HCT116 (cell line): ENCODE measurements around the gene OIT3. TPM values are rescaled to one million over a fixed set of nuclear protein-coding genes. Genes with fewer than 3 reads are reported as not detected.

ENCODE experiments used
- ATAC-seq: fragments of 200-7000 bp; cut with Tn5 transposase; 2 replicates; pipeline ENCODE4 v1.9.1; 2020; ENCODE audit warnings: mild to moderate bottlenecking, moderate library complexity
- BruUV-seq: library from RNA; stranded (reverse); fragments of 400-500 nt; replicated peaks from 2 replicates; lab custom pipeline; 2021; lab: Mats Ljungman, UMichigan
- CTCF ChIA-PET: fragments of 300-600 bp; sonication (Branson Sonifier 250); formaldehyde crosslinking; loops from one replicate; lab custom pipeline; 2021; ENCODE audit warnings: antibody characterized with exemption; lab: Charles Lee
- POLR2A ChIA-PET: fragments of 300-600, 350-600 bp; sonication (Branson Sonifier 250); formaldehyde crosslinking; loops from one replicate; lab custom pipeline; 2021; ENCODE audit warnings: antibody characterized with exemption; lab: Charles Lee
- RAD21 ChIA-PET, 2 experiments: fragments of 300-600 bp; sonication (Branson Sonifier 250); formaldehyde crosslinking; loops; one replicate each; lab custom pipeline; 2023; ENCODE audit warnings: low total read pairs in 2 of 2; ENCODE audit not compliant: uncharacterized antibody in 2 of 2, unreplicated experiment in 2 of 2, low non-redundant PET in 1 of 2; lab: Charles Lee
- DNase-seq: peaks from one replicate; pipeline ENCODE4 v3.0.0-alpha.2; 2010; ENCODE audit warnings: low read depth, low spot score
- H2AFZ ChIP-seq: fragments of 200-600 bp; shearing (Covaris generic), sonication (generic); 2 replicates; pipeline ENCODE4 v1.6.1; 2017; ENCODE audit warnings: low read depth, mixed run types, mixed read lengths, antibody characterized with exemption, low read length; ENCODE audit not compliant: poor library complexity, severe bottlenecking
- H3K27ac ChIP-seq: 2 replicates; pipeline ENCODE4 v1.5.1; 2012; ENCODE audit warnings: low read depth, low read length
- H3K27me3 ChIP-seq: fragments of 200-600 bp; sonication (generic); 2 replicates; pipeline ENCODE4 v1.6.1; 2016; ENCODE audit warnings: mixed run types, low read length, mixed read lengths; ENCODE audit not compliant: insufficient read depth
- H3K36me3 ChIP-seq, 2 experiments: fragments of 200-500 bp in 1 of 2; fragments of 200-600 bp in 1 of 2; sonication (Bioruptor generic) in 1 of 2; sonication (generic) in 1 of 2; 2 replicates each; pipeline versions ENCODE4 v1.5.1 to v1.6.1; 2014 to 2016; ENCODE audit warnings: low read length in 2 of 2, inconsistent platforms in 1 of 2, mixed read lengths in 1 of 2, mixed run types in 1 of 2; ENCODE audit not compliant: insufficient read depth in 2 of 2, control insufficient read depth in 1 of 2
- H3K4me1 ChIP-seq, 2 experiments: fragments of 200-600 bp in 1 of 2; sonication (generic) in 1 of 2; 2 replicates each; pipeline versions ENCODE4 v1.5.1 to v1.6.1; 2012 to 2017; ENCODE audit warnings: low read length in 2 of 2, inconsistent platforms in 1 of 2, mild to moderate bottlenecking in 1 of 2, mixed read lengths in 1 of 2, mixed run types in 1 of 2, moderate library complexity in 1 of 2; ENCODE audit not compliant: insufficient read depth in 2 of 2, control insufficient read depth in 1 of 2
- H3K4me2 ChIP-seq: fragments of 200-600 bp; sonication (generic); 2 replicates; pipeline ENCODE4 v1.6.1; 2017; ENCODE audit warnings: mixed run types, low read length, mixed read lengths
- H3K4me3 ChIP-seq, 2 experiments: fragments of 200-600 bp in 1 of 2; sonication (generic) in 1 of 2; replicated peaks in 1 of 2; 2 replicates each; pipeline ENCODE4 v1.5.1; 2011 to 2016; ENCODE audit warnings: low read length in 2 of 2, control low read depth in 1 of 2, low read depth in 1 of 2, mild to moderate bottlenecking in 1 of 2, mixed read lengths in 1 of 2, mixed run types in 1 of 2
- H3K79me2 ChIP-seq: fragments of 200-600 bp; sonication (generic); 2 replicates; pipeline ENCODE4 v1.6.1; 2017; ENCODE audit warnings: mild to moderate bottlenecking, mixed run types, low read length, moderate library complexity, mixed read lengths; ENCODE audit not compliant: insufficient read depth
- H3K9ac ChIP-seq: fragments of 200-600 bp; sonication (generic); 2 replicates; pipeline ENCODE4 v1.6.1; 2016; ENCODE audit warnings: low read length, mixed read lengths
- H3K9me2 ChIP-seq: fragments of 200-600 bp; sonication (generic), shearing (Covaris generic); 2 replicates; pipeline ENCODE4 v1.6.1; 2017; ENCODE audit warnings: mixed run types, mild to moderate bottlenecking, moderate library complexity; ENCODE audit not compliant: insufficient read depth
- H3K9me3 ChIP-seq, 2 experiments: fragments of 200-500 bp in 1 of 2; fragments of 200-600 bp in 1 of 2; sonication (Bioruptor generic) in 1 of 2; sonication (generic) in 1 of 2; 2 replicates each; pipeline ENCODE4 v1.6.1; 2014 to 2017; ENCODE audit warnings: low read length in 2 of 2, mixed read lengths in 2 of 2, inconsistent platforms in 1 of 2, low read depth in 1 of 2, mild to moderate bottlenecking in 1 of 2, mixed run types in 1 of 2, moderate library complexity in 1 of 2; ENCODE audit not compliant: control insufficient read depth in 1 of 2, insufficient read depth in 1 of 2
- H4K20me1 ChIP-seq: fragments of 200-600 bp; sonication (generic), shearing (Covaris generic); 2 replicates; pipeline ENCODE4 v1.6.1; 2017; ENCODE audit warnings: mixed run types, mild to moderate bottlenecking, moderate library complexity; ENCODE audit not compliant: insufficient read depth
- EGR1 ChIP-seq: IDR thresholded peaks from 2 replicates; pipeline ENCODE4 v1.6.1; 2012; ENCODE audit warnings: low read depth
- EZH2 ChIP-seq: fragments of 200-600 bp; sonication (generic); IDR thresholded peaks from 2 replicates; pipeline ENCODE4 v1.6.1; 2017; ENCODE audit warnings: antibody characterized with exemption, mixed run types
- FOSL1 ChIP-seq: IDR thresholded peaks from 2 replicates; pipeline ENCODE4 v1.6.1; 2012; ENCODE audit warnings: low read depth
- JUND ChIP-seq: IDR thresholded peaks from 2 replicates; pipeline ENCODE4 v1.6.1; 2012
- POLR2A ChIP-seq: IDR thresholded peaks from 2 replicates; pipeline ENCODE4 v1.7.0; 2011; ENCODE audit warnings: borderline replicate concordance; ENCODE audit not compliant: insufficient read depth, insufficient read length; ENCODE audit errors: extremely low read depth
- RAD21 ChIP-seq: IDR thresholded peaks from 2 replicates; pipeline ENCODE4 v1.6.1; 2012; ENCODE audit warnings: low read depth, mild to moderate bottlenecking
- SP1 ChIP-seq: IDR thresholded peaks from 2 replicates; pipeline ENCODE4 v1.6.1; 2012; ENCODE audit warnings: low read depth
- TCF7L2 ChIP-seq: IDR thresholded peaks from 2 replicates; pipeline ENCODE4 v1.7.0; 2011; ENCODE audit warnings: borderline replicate concordance, inconsistent platforms; ENCODE audit not compliant: insufficient read depth, insufficient read length; ENCODE audit errors: extremely low read depth
- YY1 ChIP-seq: IDR thresholded peaks from 2 replicates; pipeline ENCODE4 v1.6.1; 2011; ENCODE audit warnings: low read length, low read depth, moderate library complexity, mild to moderate bottlenecking; ENCODE audit not compliant: insufficient replicate concordance; ENCODE audit errors: extremely low read depth
- ZNF274 ChIP-seq: fragments of 200-500 bp; sonication (Bioruptor generic); IDR thresholded peaks from 2 replicates; pipeline ENCODE4 v1.6.1; 2014; ENCODE audit warnings: mild to moderate bottlenecking, low read depth, low read length, inconsistent platforms
- intact Hi-C: fragments of 100-400 bp; cut with micrococcal nuclease; formaldehyde crosslinking; loops from 2 replicates; pipeline ENCODE4 v1.10.0; 2022
- total RNA-seq: library from RNA; stranded (reverse); gene quantifications from one replicate; pipeline ENCODE4 v1.2.1, GENCODE V29; 2021; ENCODE audit not compliant: unreplicated experiment
- TF ChIP-seq, protein P1 (sequence below): IDR thresholded peaks from 2 replicates; pipeline ENCODE4 v1.6.1; 2011; ENCODE audit warnings: mild to moderate bottlenecking, low read length, moderate library complexity; ENCODE audit not compliant: insufficient replicate concordance; ENCODE audit errors: extremely low read depth
- TF ChIP-seq, protein P2 (sequence below), 3 experiments: fragments of 200-600 bp in 1 of 3; sonication (generic) in 1 of 3; IDR thresholded peaks in 2 of 3; conservative IDR thresholded peaks in 1 of 3; 2 replicates each; pipeline ENCODE4 v1.5.1; 2012 to 2017; ENCODE audit warnings: low read depth in 2 of 3, low read length in 2 of 3, antibody characterized with exemption in 1 of 3, borderline replicate concordance in 1 of 3, control low read depth in 1 of 3, mild to moderate bottlenecking in 1 of 3, mixed read lengths in 1 of 3, mixed run types in 1 of 3, moderate library complexity in 1 of 3; ENCODE audit not compliant: insufficient read depth in 1 of 3

Gene OIT3
- total RNA-seq, 1 experiment from 2014 or later, result not detected

DNA sequence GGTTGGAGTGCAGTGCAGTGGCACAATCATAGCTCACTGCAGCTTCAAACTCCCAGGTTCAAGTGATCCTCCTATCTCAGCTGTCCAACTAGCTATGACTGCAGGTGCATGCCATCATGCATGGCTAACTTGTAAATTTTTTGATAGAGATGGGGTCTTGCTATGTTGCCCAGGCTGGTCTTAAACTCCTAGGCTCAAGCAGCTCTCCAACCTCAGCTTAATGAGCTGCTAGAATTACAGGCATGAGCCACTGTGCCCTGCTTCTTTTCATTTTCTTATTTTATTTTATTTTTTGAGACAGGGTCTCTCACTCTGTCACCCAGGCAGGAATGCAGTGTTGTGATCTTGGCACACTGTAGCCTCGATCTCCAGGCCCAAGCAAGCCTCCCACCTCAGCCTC is 53.4 kb downstream of the OIT3 start:
- H3K79me2 ChIP-seq, result no peaks in the 10 kb centered on the region
- H3K9me2 ChIP-seq, result no peaks in the 10 kb centered on the region
- BruUV-seq, result no TSS peak
- no peak overlapping the region for H3K4me3 ChIP-seq
- ChIA-PET CTCF (no interaction called here), POLR2A (no interaction called here), RAD21 (no interaction called here)
- no peak overlapping the region for H3K9ac ChIP-seq
- H3K36me3 ChIP-seq, result no peaks in the 10 kb centered on the region
- no peak overlapping the region for H3K27ac ChIP-seq
- no peaks in the 10 kb centered on the region for H3K4me1 ChIP-seq
- no peaks in the 10 kb centered on the region; the same call in 1 of the 2 replicates for H3K27me3 ChIP-seq
- no peaks in the 10 kb centered on the region for H4K20me1 ChIP-seq
- DNase-seq, result no peak
- intact Hi-C loops, result no loop called here
- no peak for ATAC-seq
- TF ChIP-seq, protein P1, sequence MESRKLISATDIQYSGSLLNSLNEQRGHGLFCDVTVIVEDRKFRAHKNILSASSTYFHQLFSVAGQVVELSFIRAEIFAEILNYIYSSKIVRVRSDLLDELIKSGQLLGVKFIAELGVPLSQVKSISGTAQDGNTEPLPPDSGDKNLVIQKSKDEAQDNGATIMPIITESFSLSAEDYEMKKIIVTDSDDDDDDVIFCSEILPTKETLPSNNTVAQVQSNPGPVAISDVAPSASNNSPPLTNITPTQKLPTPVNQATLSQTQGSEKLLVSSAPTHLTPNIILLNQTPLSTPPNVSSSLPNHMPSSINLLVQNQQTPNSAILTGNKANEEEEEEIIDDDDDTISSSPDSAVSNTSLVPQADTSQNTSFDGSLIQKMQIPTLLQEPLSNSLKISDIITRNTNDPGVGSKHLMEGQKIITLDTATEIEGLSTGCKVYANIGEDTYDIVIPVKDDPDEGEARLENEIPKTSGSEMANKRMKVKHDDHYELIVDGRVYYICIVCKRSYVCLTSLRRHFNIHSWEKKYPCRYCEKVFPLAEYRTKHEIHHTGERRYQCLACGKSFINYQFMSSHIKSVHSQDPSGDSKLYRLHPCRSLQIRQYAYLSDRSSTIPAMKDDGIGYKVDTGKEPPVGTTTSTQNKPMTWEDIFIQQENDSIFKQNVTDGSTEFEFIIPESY, result no peak
- TF ChIP-seq RAD21 (no peak), EZH2 (no peak), TCF7L2 (no peak), FOSL1 (no peak), POLR2A (no peak), EGR1 (no peak), YY1 (no peak)
- H2AFZ ChIP-seq, result no peak overlapping the region
- no peaks in the 10 kb centered on the region for H3K9me3 ChIP-seq
- no peak overlapping the region for H3K4me2 ChIP-seq

DNA sequence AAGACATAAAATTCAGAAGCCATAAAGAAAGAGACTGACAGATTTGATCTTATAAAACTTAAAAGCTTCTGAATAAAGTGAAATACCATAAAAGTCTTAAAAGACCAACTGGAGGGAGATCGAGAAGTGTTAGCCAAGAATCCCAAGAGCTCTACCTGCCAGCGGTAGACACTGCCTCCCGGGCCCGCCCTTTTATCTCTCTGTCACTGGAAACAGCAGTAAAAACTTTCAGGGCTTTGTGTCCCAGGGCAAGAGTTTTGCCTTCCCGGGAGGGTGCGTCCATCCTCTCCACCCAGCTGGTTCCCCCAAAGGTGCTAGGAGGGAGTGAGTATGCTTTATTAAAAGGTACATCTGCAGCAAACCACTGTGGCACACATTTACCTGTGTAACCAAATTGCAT is 55.2 kb downstream of the OIT3 start:
- ATAC-seq (no peak), DNase-seq (no peak)
- CTCF ChIA-PET, result no interaction called here
- H3K79me2 ChIP-seq, result no peaks in the 10 kb centered on the region
- H3K4me2 ChIP-seq, result no peak overlapping the region
- H3K4me1 ChIP-seq, result no peaks in the 10 kb centered on the region
- H4K20me1 ChIP-seq, result no peaks in the 10 kb centered on the region
- no peaks in the 10 kb centered on the region; the same call in none of the 2 replicates for H3K27me3 ChIP-seq
- no peaks in the 10 kb centered on the region for H3K9me3 ChIP-seq
- RAD21 ChIA-PET, result no interaction called here
- no peak overlapping the region for H3K9ac ChIP-seq
- intact Hi-C loops, result no loop called here
- H2AFZ ChIP-seq, result no peak overlapping the region
- H3K4me3 ChIP-seq, result no peak overlapping the region
- H3K27ac ChIP-seq, result no peak overlapping the region
- POLR2A ChIA-PET, result no interaction called here
- H3K36me3 ChIP-seq, result no peaks in the 10 kb centered on the region
- no peaks in the 10 kb centered on the region for H3K9me2 ChIP-seq
- BruUV-seq, result no TSS peak
- TF ChIP-seq JUND (no peak), YY1 (no peak), SP1 (no peak), ZNF274 (no peak)
- TF ChIP-seq, protein P1, result no peak
- TF ChIP-seq, protein P2, sequence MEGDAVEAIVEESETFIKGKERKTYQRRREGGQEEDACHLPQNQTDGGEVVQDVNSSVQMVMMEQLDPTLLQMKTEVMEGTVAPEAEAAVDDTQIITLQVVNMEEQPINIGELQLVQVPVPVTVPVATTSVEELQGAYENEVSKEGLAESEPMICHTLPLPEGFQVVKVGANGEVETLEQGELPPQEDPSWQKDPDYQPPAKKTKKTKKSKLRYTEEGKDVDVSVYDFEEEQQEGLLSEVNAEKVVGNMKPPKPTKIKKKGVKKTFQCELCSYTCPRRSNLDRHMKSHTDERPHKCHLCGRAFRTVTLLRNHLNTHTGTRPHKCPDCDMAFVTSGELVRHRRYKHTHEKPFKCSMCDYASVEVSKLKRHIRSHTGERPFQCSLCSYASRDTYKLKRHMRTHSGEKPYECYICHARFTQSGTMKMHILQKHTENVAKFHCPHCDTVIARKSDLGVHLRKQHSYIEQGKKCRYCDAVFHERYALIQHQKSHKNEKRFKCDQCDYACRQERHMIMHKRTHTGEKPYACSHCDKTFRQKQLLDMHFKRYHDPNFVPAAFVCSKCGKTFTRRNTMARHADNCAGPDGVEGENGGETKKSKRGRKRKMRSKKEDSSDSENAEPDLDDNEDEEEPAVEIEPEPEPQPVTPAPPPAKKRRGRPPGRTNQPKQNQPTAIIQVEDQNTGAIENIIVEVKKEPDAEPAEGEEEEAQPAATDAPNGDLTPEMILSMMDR (IDR thresholded peaks at IDR 0.05 in 2 of 3, conservative IDR thresholded peaks at IDR 0.05 in 1 of 3; ENCODE audit: borderline replicate concordance in 1 of 3, insufficient read depth in 1 of 3, low read depth in 2 of 3, low read length in 2 of 3), result no peak
